Endothelial cell of umbilical vein (primary cell): ENCODE results near the gene KLF15.

ENCODE experiments used
- CTCF ChIP-seq, 2 donors: IDR thresholded peaks; 1 replicate in 1 of 2; 2 replicates in 1 of 2; pipeline ENCODE4 v1.5.1; 2011; ENCODE audit warnings: low read length in 2 of 2, mild to moderate bottlenecking in 2 of 2, moderate library complexity in 2 of 2, control low read depth in 1 of 2, inconsistent platforms in 1 of 2, low read depth in 1 of 2; ENCODE audit not compliant: insufficient read depth in 1 of 2; ENCODE audit errors: extremely low read depth in 1 of 2
- EZH2 ChIP-seq: IDR thresholded peaks from 2 replicates; pipeline ENCODE4 v1.6.1; 2012; ENCODE audit warnings: borderline replicate concordance, low read depth, mild to moderate bottlenecking, moderate library complexity, low read length, inconsistent platforms; ENCODE audit not compliant: severe bottlenecking
- FOS ChIP-seq: IDR thresholded peaks from 2 replicates; pipeline ENCODE4 v1.6.1; 2011; ENCODE audit warnings: mild to moderate bottlenecking, low read length, moderate library complexity, borderline replicate concordance; ENCODE audit not compliant: insufficient read depth
- GATA2 ChIP-seq: IDR thresholded peaks from 2 replicates; pipeline ENCODE4 v1.7.0; 2011; ENCODE audit warnings: low read depth, mild to moderate bottlenecking, moderate library complexity, mixed read lengths, low read length; ENCODE audit not compliant: insufficient read length, insufficient read depth
- JUN ChIP-seq: IDR thresholded peaks from 2 replicates; pipeline ENCODE4 v1.6.1; 2011; ENCODE audit warnings: borderline replicate concordance, low read depth; ENCODE audit not compliant: insufficient read length, insufficient read depth
- MAX ChIP-seq: IDR thresholded peaks from 2 replicates; pipeline ENCODE4 v1.6.1; 2011; ENCODE audit not compliant: insufficient read depth, insufficient read length
- MYC ChIP-seq: IDR thresholded peaks from one replicate; pipeline ENCODE4 v1.6.1; 2011; ENCODE audit warnings: mild to moderate bottlenecking, low read depth, low read length
- POLR2A ChIP-seq: IDR thresholded peaks from 2 replicates; pipeline ENCODE4 v1.6.1; 2012; ENCODE audit warnings: low read depth, mild to moderate bottlenecking, control low read depth, low read length
- POLR2AphosphoS5 ChIP-seq: IDR thresholded peaks from 2 replicates; pipeline ENCODE4 v1.6.1; 2012; ENCODE audit warnings: low read depth, mild to moderate bottlenecking, control low read depth, low read length, moderate library complexity; ENCODE audit not compliant: insufficient read depth

GRCh38 chr3:126350502-126351085, 6.6 kb downstream of the KLF15 start:
- TF ChIP-seq CTCF (IDR thresholded peaks at IDR 0.05; ENCODE audit: extremely low read depth in 1 of 2, insufficient read depth in 1 of 2, low read depth in 1 of 2, low read length in 2 of 2) (no peak), EZH2 (no peak), POLR2AphosphoS5 (no peak), JUN (no peak), POLR2A (no peak), MAX (no peak), MYC (no peak), GATA2 (no peak), FOS (no peak)
